Activated naive CD4-positive, alpha-beta T cell treated with anti-CD3 and anti-CD28 coated beads, Interleukin-2, amount 10 ng/mL, durations not matched to agents 7 days and 5 days (primary cell): ENCODE measurements around the gene EVA1C.
"Not testable (repeated sequence)": the region's sequence is repeated elsewhere in the genome, so short reads cannot be mapped to it uniquely, and the experiment has no call there.

Experiments used
- CTCF ChIA-PET: fragments of 350-600 bp; sonication (Branson Sonifier 250); formaldehyde crosslinking; loops from one replicate; lab custom pipeline; 2021; ENCODE audit warnings: antibody characterized with exemption; lab: Charles Lee
- DNase-seq: peaks from one replicate; pipeline ENCODE4 v3.0.0-alpha.2; 2020
- H3K27ac Mint-ChIP-seq: one replicate; pipeline ENCODE4 v1.8.0; 2021; ENCODE audit warnings: mild to moderate bottlenecking, moderate library complexity, mixed read lengths
- H3K27me3 Mint-ChIP-seq: one replicate; pipeline ENCODE4 v1.8.0; 2021; ENCODE audit warnings: mild to moderate bottlenecking, mixed read lengths
- H3K36me3 Mint-ChIP-seq: one replicate; pipeline ENCODE4 v1.8.0; 2021; ENCODE audit warnings: mixed read lengths
- H3K4me1 Mint-ChIP-seq: one replicate; pipeline ENCODE4 v1.8.0; 2021; ENCODE audit warnings: mixed read lengths
- H3K4me3 Mint-ChIP-seq: one replicate; pipeline ENCODE4 v1.8.0; 2021; ENCODE audit warnings: mild to moderate bottlenecking, moderate library complexity, mixed read lengths
- H3K9me3 Mint-ChIP-seq: one replicate; pipeline ENCODE4 v1.8.0; 2021; ENCODE audit warnings: mixed read lengths

Gene EVA1C

GRCh38 chr21:32499249-32500055, 86.9 kb downstream of the EVA1C start:
- H3K4me1 Mint-ChIP-seq: no peaks in the 10 kb centered on the region
- H3K36me3 Mint-ChIP-seq: no peaks in the 10 kb centered on the region
- no peak overlapping the region for H3K27ac Mint-ChIP-seq
- peaks cover 3% of the 10 kb centered on the region for H3K27me3 Mint-ChIP-seq
- CTCF ChIA-PET: no interaction called here
- H3K9me3 Mint-ChIP-seq: no peaks in the 10 kb centered on the region
- no peak overlapping the region for H3K4me3 Mint-ChIP-seq
- no peak for DNase-seq

DNA sequence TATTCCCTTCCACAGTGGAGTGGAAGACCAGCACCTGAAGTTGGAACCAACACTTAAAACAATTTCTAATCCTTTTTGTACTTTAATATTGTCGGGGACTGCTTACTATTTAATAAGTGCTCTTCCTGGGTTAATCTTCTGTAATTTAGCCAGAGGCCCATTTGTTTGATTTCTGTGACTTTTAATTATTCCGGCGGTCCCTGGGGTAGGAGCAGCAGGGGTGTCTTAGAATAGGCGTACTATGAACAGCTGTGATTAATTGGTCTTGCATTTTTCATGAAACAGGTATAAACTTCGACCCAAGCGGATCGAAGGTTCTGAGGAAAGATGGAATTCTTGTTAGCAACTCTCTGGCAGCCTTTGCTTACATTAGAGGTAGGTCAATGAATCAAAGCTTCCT, 91.1 kb downstream of the EVA1C start:
- H3K4me3 Mint-ChIP-seq, H3K27me3 Mint-ChIP-seq, DNase-seq, H3K27ac Mint-ChIP-seq, H3K36me3 Mint-ChIP-seq, CTCF ChIA-PET, H3K9me3 Mint-ChIP-seq, H3K4me1 Mint-ChIP-seq: not testable (repeated sequence)

- H3K9me3 Mint-ChIP-seq, DNase-seq, H3K27ac Mint-ChIP-seq, H3K4me1 Mint-ChIP-seq, H3K4me3 Mint-ChIP-seq, H3K27me3 Mint-ChIP-seq, H3K36me3 Mint-ChIP-seq, CTCF ChIA-PET: not testable (repeated sequence)
Measured at GRCh38 chr21:32505767-32506166, 93.3 kb downstream of the EVA1C start.

GRCh38 chr21:32506411-32506965, 94.0 kb downstream of the EVA1C start:
- H3K27ac Mint-ChIP-seq, H3K36me3 Mint-ChIP-seq, H3K9me3 Mint-ChIP-seq, H3K27me3 Mint-ChIP-seq, DNase-seq, CTCF ChIA-PET, H3K4me1 Mint-ChIP-seq, H3K4me3 Mint-ChIP-seq: not testable (repeated sequence)

DNA sequence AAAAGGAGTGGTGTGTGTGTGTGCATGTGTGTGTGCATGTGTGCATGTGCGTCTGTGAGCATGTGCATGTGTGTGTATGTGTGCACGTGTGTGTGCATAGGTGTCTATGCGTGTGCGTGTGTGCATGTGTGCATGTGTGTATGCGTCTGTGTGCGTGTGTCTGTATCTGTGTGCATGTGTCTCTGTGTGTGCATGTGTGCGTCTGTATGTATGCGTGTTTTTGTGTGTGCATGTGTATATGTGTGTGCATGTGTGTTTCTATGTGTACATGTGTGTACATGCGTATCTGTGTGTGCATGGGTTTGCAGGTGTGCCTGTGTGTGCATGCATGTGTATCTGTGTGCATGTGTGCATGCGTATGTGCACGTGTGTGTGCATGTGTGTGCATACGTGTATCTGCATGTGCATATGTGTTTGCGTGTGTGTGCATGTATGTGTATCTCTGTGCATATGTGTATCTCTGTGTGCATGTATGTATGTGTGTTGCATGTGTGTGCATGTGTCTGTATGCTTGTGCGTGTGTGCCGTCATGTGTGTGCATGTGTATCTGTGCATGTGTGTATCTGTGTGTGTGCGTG, 94.9 kb downstream of the EVA1C start:
- Mint-ChIP-seq H3K27ac (no peak overlapping the region), H3K36me3 (no peaks in the 10 kb centered on the region)
- CTCF ChIA-PET: no interaction called here

DNA sequence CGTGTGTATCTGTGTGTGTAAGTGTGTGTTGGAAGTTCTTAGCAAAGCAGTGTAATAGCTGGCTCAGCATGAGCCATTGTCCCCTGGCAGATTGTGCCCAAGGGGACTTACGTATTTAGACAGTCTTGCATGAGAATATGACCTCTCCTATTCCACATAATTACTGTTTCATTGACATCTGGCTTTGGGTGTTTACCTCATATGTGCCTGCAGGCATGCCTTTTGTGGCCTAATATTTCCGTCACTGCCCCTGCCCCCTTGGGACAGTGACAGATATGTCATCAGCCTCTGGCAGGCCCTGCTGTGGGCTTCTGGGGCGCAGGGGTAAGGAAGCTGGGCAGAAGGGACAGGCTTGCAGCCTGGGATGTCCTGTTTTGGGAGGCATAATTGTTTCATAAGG, 95.5 kb downstream of the EVA1C start:
- H3K27me3 Mint-ChIP-seq, H3K4me1 Mint-ChIP-seq, CTCF ChIA-PET, H3K9me3 Mint-ChIP-seq, H3K36me3 Mint-ChIP-seq, H3K27ac Mint-ChIP-seq, H3K4me3 Mint-ChIP-seq, DNase-seq: not testable (repeated sequence)

More for the DNA sequence above, 94.9 kb downstream of the EVA1C start:
- H3K9me3 Mint-ChIP-seq: peaks cover 8% of the 10 kb centered on the region
- H3K4me3 Mint-ChIP-seq: no peak overlapping the region
- no peaks in the 10 kb centered on the region for H3K27me3 Mint-ChIP-seq
- H3K4me1 Mint-ChIP-seq: peaks cover 2% of the 10 kb centered on the region
- DNase-seq: no peak

DNA sequence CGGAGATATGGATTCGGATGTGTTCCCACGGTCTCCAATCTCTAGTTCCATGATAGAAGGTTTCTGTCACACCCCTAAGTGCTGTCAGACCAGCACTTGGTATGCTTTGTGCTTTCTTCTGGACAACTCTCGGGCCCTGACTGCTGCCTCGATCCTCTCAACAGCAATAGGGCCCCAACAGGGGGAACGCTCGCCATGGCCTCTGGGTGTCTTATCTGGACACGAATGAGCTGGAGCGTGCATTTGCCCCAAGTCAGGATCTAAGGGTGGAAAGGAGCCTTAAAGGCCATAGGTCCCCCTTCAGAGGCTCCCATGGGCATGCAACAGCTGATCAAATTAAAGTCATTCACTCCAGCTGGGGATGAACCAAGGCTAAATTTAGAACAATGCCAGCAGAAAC, 96.1 kb downstream of the EVA1C start:
- H3K4me1 Mint-ChIP-seq: peaks cover 2% of the 10 kb centered on the region
- no peak overlapping the region for H3K27ac Mint-ChIP-seq
- DNase-seq: no peak
- no peak overlapping the region for H3K4me3 Mint-ChIP-seq
- no peaks in the 10 kb centered on the region for H3K36me3 Mint-ChIP-seq
- H3K27me3 Mint-ChIP-seq: no peaks in the 10 kb centered on the region
- H3K9me3 Mint-ChIP-seq: peaks cover 8% of the 10 kb centered on the region
- CTCF ChIA-PET: no interaction called here

DNA sequence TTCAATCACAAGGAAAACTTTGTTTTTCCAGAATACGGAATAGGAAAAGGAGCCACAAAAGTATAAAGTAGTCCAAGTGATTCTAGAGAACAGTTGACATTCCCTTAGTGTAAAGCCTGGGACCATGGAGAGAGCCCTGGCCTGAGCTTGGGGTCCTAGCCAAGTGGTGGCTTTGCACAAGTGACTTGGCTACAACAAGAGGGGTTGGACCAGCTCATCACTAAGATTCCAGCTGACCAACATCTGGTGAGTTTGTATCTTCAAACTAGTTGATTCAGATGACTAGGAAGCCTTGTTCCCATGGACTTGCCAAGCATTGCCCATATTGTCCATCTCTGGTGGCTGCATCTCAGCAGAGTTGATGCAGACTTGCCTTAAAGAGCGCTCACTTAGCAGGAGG, 96.5 kb downstream of the EVA1C start:
- DNase-seq, H3K36me3 Mint-ChIP-seq, H3K27me3 Mint-ChIP-seq, H3K9me3 Mint-ChIP-seq, H3K4me3 Mint-ChIP-seq, H3K4me1 Mint-ChIP-seq, H3K27ac Mint-ChIP-seq: not testable (repeated sequence)
- CTCF ChIA-PET: interaction anchor here (1.1 kb wide), 1 partner anchor 61 kb away, joined by 3 read pairs; no protein-coding TSS in a partner anchor

- Mint-ChIP-seq H3K27ac (no peak overlapping the region), H3K4me3 (no peak overlapping the region), H3K36me3 (no peaks in the 10 kb centered on the region), H3K27me3 (no peaks in the 10 kb centered on the region), H3K4me1 (peaks cover 2% of the 10 kb centered on the region), H3K9me3 (no peaks in the 10 kb centered on the region)
- CTCF ChIA-PET: interaction anchor here (1.3 kb wide), 1 partner anchor 21 kb away, joined by 4 read pairs; no protein-coding TSS in a partner anchor
- DNase-seq: no peak
Measured at GRCh38 chr21:32514275-32515055, 102.0 kb downstream of the EVA1C start.

DNA sequence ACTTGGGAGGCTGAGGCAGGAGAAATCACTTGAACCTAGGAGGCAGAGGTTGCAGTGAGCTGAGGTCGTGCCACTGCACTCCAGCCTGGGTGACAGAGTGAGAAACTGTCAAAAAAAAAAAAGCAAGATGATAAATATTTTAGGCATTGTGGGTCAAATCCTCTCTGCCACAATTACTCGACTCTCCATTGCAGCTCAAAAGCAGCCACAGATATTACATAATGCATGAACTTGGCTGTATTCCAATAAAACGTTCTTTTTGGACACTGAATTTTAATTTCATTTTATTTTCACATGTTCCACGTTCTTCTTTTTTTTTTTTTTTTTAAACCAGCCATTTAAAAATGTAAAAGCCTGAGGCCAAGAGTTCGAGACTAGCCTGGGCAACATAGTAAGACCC, 103.4 kb downstream of the EVA1C start:
- H3K27ac Mint-ChIP-seq: no peak overlapping the region
- CTCF ChIA-PET: interaction anchor here (0.7 kb wide), 1 partner anchor 35 kb away, joined by 4 read pairs; no protein-coding TSS in a partner anchor
- H3K27me3 Mint-ChIP-seq: no peaks in the 10 kb centered on the region

GRCh38 chr21:32516756-32517649, 104.5 kb downstream of the EVA1C start:
- Mint-ChIP-seq H3K27ac (no peak overlapping the region), H3K4me3 (no peak overlapping the region), H3K9me3 (no peaks in the 10 kb centered on the region), H3K27me3 (no peaks in the 10 kb centered on the region), H3K4me1 (no peaks in the 10 kb centered on the region), H3K36me3 (no peaks in the 10 kb centered on the region)
- CTCF ChIA-PET: no interaction called here
- no peak for DNase-seq

More for the DNA sequence above, 103.4 kb downstream of the EVA1C start:
- H3K9me3 Mint-ChIP-seq: no peaks in the 10 kb centered on the region
- H3K4me3 Mint-ChIP-seq: no peak overlapping the region
- H3K4me1 Mint-ChIP-seq: no peaks in the 10 kb centered on the region
- no peak for DNase-seq
- H3K36me3 Mint-ChIP-seq: no peaks in the 10 kb centered on the region

DNA sequence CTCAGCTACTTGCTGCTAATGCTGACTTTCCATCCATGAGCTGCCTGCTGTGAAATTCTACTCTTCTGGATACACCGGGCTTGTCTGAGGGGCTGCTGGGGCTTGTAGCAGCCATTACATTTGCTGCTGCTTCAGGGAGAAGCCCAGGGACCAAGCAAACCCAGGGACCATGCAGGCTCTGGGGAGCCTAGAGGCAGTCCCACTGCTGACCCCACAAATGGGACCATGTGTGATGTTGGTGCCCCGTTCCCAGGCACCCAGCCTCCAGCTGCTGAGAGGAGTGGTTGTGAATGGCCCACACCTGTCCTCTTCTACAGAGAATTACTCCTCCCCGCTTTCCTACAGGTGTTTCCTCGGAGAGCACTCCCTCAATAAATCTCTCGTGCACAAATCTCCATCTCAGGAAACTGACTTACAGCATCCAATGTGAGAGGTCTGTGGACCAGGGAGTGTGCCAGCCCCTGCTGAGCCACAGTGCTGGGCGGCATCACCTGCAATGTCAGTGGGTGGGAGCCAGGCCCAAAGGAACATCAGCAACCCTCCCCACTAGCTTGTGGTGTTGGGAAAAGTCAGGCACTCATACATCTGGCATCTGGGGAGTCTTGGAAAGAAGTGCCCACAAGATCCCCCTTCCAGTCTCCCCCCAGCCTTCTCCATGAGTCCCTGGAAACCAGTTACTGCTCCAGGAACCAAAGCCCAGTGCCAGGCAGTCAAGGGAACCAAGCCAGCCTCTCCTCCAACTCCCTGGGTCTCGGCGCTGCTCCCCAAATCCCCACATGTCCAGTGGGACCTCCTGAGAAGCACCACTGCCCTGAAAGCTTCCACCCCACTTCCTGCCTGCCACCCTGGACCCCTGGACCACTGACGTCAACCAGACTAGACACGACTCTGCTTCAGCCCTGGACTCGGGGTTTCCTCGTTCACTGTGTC, 107.7 kb downstream of the EVA1C start:
- no peaks in the 10 kb centered on the region for H3K27me3 Mint-ChIP-seq
- CTCF ChIA-PET: no interaction called here
- no peaks in the 10 kb centered on the region for H3K36me3 Mint-ChIP-seq
- no peaks in the 10 kb centered on the region for H3K9me3 Mint-ChIP-seq
- H3K27ac Mint-ChIP-seq: no peak overlapping the region
- H3K4me1 Mint-ChIP-seq: no peaks in the 10 kb centered on the region
- no peak for DNase-seq
- H3K4me3 Mint-ChIP-seq: no peak overlapping the region
